Esophagus muscularis mucosa (tissue), 4 donors: ENCODE measurements around the gene SCML1. TPM values are rescaled to one million over a fixed set of nuclear protein-coding genes. Genes with fewer than 3 reads are reported as not detected.

ENCODE experiments used
- DNase-seq: peaks from one replicate; pipeline ENCODE4 v3.0.0-alpha.2; 2017; ENCODE audit errors: extremely low spot score
- H3K27ac ChIP-seq, 4 donors: fragments of 200-600 bp; sonication (generic); replicated peaks in 1 of 4; 1 replicate in 3 of 4; 2 replicates in 1 of 4; pipeline ENCODE4 v1.5.1; 2016 to 2019; ENCODE audit warnings: mild to moderate bottlenecking in 1 of 4
- H3K27me3 ChIP-seq, 4 donors: fragments of 200-600 bp; sonication (generic); one replicate each; pipeline versions ENCODE4 v1.5.1 to v1.6.0; 2016 to 2019
- H3K36me3 ChIP-seq, 4 donors: fragments of 200-600 bp; sonication (generic); one replicate each; pipeline ENCODE4 v1.5.1; 2016 to 2019
- H3K4me1 ChIP-seq, 4 donors: fragments of 200-600 bp; sonication (generic); one replicate each; pipeline ENCODE4 v1.5.1; 2016 to 2019
- H3K4me3 ChIP-seq, 4 donors: fragments of 200-600 bp; sonication (generic); 1 replicate in 2 of 4; 2 replicates in 2 of 4; pipeline ENCODE4 v1.5.1; 2016 to 2019; ENCODE audit warnings: mild to moderate bottlenecking in 4 of 4, moderate library complexity in 1 of 4
- H3K9me3 ChIP-seq, 4 donors: fragments of 200-600 bp; sonication (generic); 1 replicate in 3 of 4; 2 replicates in 1 of 4; pipeline ENCODE4 v1.5.1; 2016 to 2019
- EP300 ChIP-seq: sonication (generic); formaldehyde crosslinking; IDR thresholded peaks from one replicate; pipeline ENCODE4 v1.6.1; 2017; ENCODE audit warnings: antibody characterized with exemption
- POLR2A ChIP-seq: fragments of 450-650 bp; IDR thresholded peaks from one replicate; pipeline ENCODE4 v1.6.1; 2017; ENCODE audit warnings: antibody characterized with exemption, moderate library complexity, mild to moderate bottlenecking, low read depth
- POLR2AphosphoS5 ChIP-seq, 2 donors: sonication (generic); formaldehyde crosslinking; IDR thresholded peaks; one replicate each; pipeline ENCODE4 v1.6.1; 2017; ENCODE audit warnings: antibody characterized with exemption in 2 of 2
- WGBS: methylation state at CpG from one replicate; pipeline ENCODE4 v1.1.5; 2018; 5-methylcytosine and 5-hydroxymethylcytosine counted together
- intact Hi-C: fragments of 100-400 bp; cut with DNase I; formaldehyde crosslinking; loops from one replicate; pipeline ENCODE4 v1.15.1; 2023
- total RNA-seq, 4 donors: library from RNA; depleted of rRNA; stranded (reverse); fragments of >200 nt; gene quantifications; one replicate each; pipeline versions ENCODE4 v1.1.0 to v1.2.1, GENCODE V29; 2016
- TF ChIP-seq, protein P1 (sequence below), 3 experiments: fragments of 200-600 bp in 2 of 3; fragments of 450-650 bp in 1 of 3; sonication (generic) in 2 of 3; IDR thresholded peaks; one replicate each; pipeline ENCODE4 v1.5.1; 2017 to 2019; ENCODE audit warnings: antibody characterized with exemption in 3 of 3, mild to moderate bottlenecking in 2 of 3, moderate library complexity in 1 of 3

The SCML1 gene
- total RNA-seq, 4 donors from 2014 or later: 4.8 to 8.3 (median 6.4) TPM

DNA sequence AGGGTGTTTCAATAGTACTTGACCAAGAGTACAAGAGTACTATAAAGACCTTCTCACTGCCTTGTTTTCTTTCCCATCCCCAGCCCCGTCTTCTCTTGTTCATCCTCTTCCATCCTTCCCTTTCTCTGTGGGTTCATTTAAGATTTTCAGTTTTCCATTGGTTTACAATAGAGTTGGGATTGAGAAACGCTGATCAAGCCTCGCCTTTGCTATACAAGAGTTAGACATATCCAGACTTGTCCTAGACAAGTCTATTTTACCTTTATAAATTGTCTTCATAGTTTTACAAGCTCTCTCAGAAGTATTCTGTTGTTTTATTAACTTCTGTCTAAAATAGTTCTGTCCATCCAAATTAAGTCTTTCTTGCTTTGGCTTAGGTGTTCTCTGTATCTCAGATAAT lies 29.6 kb upstream of the SCML1 start:
- H3K9me3 ChIP-seq: no peaks in the 10 kb centered on the region
- no peaks in the 10 kb centered on the region for H3K4me1 ChIP-seq
- DNase-seq: no peak
- no peaks in the 10 kb centered on the region for H3K27me3 ChIP-seq
- no peak overlapping the region for H3K4me3 ChIP-seq
- TF ChIP-seq POLR2A: no peak
- TF ChIP-seq, protein P1, sequence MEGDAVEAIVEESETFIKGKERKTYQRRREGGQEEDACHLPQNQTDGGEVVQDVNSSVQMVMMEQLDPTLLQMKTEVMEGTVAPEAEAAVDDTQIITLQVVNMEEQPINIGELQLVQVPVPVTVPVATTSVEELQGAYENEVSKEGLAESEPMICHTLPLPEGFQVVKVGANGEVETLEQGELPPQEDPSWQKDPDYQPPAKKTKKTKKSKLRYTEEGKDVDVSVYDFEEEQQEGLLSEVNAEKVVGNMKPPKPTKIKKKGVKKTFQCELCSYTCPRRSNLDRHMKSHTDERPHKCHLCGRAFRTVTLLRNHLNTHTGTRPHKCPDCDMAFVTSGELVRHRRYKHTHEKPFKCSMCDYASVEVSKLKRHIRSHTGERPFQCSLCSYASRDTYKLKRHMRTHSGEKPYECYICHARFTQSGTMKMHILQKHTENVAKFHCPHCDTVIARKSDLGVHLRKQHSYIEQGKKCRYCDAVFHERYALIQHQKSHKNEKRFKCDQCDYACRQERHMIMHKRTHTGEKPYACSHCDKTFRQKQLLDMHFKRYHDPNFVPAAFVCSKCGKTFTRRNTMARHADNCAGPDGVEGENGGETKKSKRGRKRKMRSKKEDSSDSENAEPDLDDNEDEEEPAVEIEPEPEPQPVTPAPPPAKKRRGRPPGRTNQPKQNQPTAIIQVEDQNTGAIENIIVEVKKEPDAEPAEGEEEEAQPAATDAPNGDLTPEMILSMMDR (IDR thresholded peaks at IDR 0.05): no peak
- no peak for TF ChIP-seq EP300
- TF ChIP-seq POLR2AphosphoS5 (IDR thresholded peaks at IDR 0.05): no peak
- no peaks in the 10 kb centered on the region for H3K36me3 ChIP-seq
- WGBS: 89% methylated on average over 3 of the region's 3 CpGs
- no peak overlapping the region for H3K27ac ChIP-seq
- intact Hi-C loops: no loop called here

DNA sequence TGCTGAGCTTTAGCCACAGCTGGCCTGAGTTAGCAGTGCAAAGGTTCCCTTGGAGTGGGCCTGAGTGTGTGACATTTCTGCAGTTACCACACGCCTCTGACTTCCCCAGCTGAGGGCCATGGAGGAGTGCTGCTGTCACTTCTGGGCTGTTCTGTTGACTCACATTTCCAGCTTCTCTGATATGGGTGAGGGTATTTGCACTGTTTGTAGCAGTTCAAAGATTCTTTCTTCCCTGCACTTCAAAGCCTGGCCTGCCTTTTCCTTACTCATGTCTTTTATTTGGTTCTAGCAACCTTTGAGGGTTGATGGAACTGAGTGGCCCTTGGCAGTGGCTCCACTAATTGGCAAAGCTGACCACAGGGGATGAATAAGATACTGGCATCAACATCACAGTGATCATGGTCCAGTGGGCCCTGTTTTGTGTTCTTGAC lies 26.4 kb upstream of the SCML1 start:
- no peak overlapping the region for H3K4me3 ChIP-seq
- no peak for DNase-seq
- 65% methylated on average over 1 of the region's 1 CpG for WGBS
- H3K4me1 ChIP-seq: no peaks in the 10 kb centered on the region
- TF ChIP-seq POLR2AphosphoS5 (IDR thresholded peaks at IDR 0.05): no peak
- no peak for TF ChIP-seq POLR2A
- H3K27ac ChIP-seq: no peak overlapping the region
- no peaks in the 10 kb centered on the region for H3K36me3 ChIP-seq
- H3K27me3 ChIP-seq: no peaks in the 10 kb centered on the region
- H3K9me3 ChIP-seq: no peaks in the 10 kb centered on the region
- intact Hi-C loops: no loop called here

- WGBS: 58% methylated on average over 2 of the region's 2 CpGs
- intact Hi-C loops: no loop called here
Observed at GRCh38 chrX:17713288-17713687, 24.0 kb upstream of the SCML1 start.

GRCh38 chrX:17718649-17719165 lies 18.6 kb upstream of the SCML1 start:
- no peak for DNase-seq
- intact Hi-C loops: no loop called here
- Histone ChIP-seq H3K36me3 (no peaks in the 10 kb centered on the region), H3K4me1 (peaks cover 0 to 2% (median 0%) of the 10 kb centered on the region in 4 donors), H3K27ac (no peak overlapping the region), H3K9me3 (no peaks in the 10 kb centered on the region), H3K27me3 (no peaks in the 10 kb centered on the region), H3K4me3 (no peak overlapping the region)
- TF ChIP-seq EP300 (no peak), POLR2AphosphoS5 (IDR thresholded peaks at IDR 0.05) (no peak), POLR2A (no peak)
- TF ChIP-seq, protein P1 (IDR thresholded peaks at IDR 0.05): no peak

More at GRCh38 chrX:17713288-17713687, 24.0 kb upstream of the SCML1 start:
- H3K27ac ChIP-seq: no peak overlapping the region
- H3K9me3 ChIP-seq: no peaks in the 10 kb centered on the region
- H3K27me3 ChIP-seq: no peaks in the 10 kb centered on the region
- H3K4me1 ChIP-seq: no peaks in the 10 kb centered on the region
- TF ChIP-seq POLR2AphosphoS5 (IDR thresholded peaks at IDR 0.05): no peak
- no peak for TF ChIP-seq EP300
- TF ChIP-seq, protein P1 (IDR thresholded peaks at IDR 0.05): no peak
- TF ChIP-seq POLR2A: no peak
- DNase-seq: no peak
- H3K36me3 ChIP-seq: no peaks in the 10 kb centered on the region
- H3K4me3 ChIP-seq: no peak overlapping the region

- DNase-seq: no peak
- H3K4me1 ChIP-seq: peaks cover 0 to 2% (median 0%) of the 10 kb centered on the region in 4 donors
- H3K36me3 ChIP-seq: no peaks in the 10 kb centered on the region
- H3K4me3 ChIP-seq: no peak overlapping the region
- WGBS: 51% methylated on average over 6 of the region's 6 CpGs
- H3K9me3 ChIP-seq: no peaks in the 10 kb centered on the region
- no peak overlapping the region for H3K27ac ChIP-seq
- no peaks in the 10 kb centered on the region for H3K27me3 ChIP-seq
- intact Hi-C loops: no loop called here
- TF ChIP-seq, protein P1 (IDR thresholded peaks at IDR 0.05): no peak
- no peak for TF ChIP-seq EP300
- no peak for TF ChIP-seq POLR2A
- no peak for TF ChIP-seq POLR2AphosphoS5 (IDR thresholded peaks at IDR 0.05)
Observed at GRCh38 chrX:17719711-17720110, 17.6 kb upstream of the SCML1 start.
